HG03045 (cell line): Measurements from ENCODE around the gene TACC2.
"Not testable (repeated sequence)": the region's sequence is repeated elsewhere in the genome, so short reads cannot be mapped to it uniquely, and the experiment has no call there.

Experiments
- ATAC-seq: cut with Tn5 transposase; IDR thresholded peaks from one replicate; pipeline ENCODE4 v1.9.1; 2021; ENCODE audit warnings: mild to moderate bottlenecking, moderate library complexity; ENCODE audit not compliant: unreplicated experiment

Gene TACC2

GRCh38 chr10:122023257-122023656 is 34.3 kb downstream of the TACC2 start:
- ATAC-seq, result not testable (repeated sequence)

- ATAC-seq, result no peak
Measured at GRCh38 chr10:122029499-122030199, 40.7 kb downstream of the TACC2 start.

GRCh38 chr10:122030200-122030552 is 41.2 kb downstream of the TACC2 start:
- no peak for ATAC-seq

- no peak for ATAC-seq
Measured at GRCh38 chr10:122033224-122033926, 44.4 kb downstream of the TACC2 start.

GRCh38 chr10:122034149-122034756 is 45.3 kb downstream of the TACC2 start:
- no peak for ATAC-seq

DNA sequence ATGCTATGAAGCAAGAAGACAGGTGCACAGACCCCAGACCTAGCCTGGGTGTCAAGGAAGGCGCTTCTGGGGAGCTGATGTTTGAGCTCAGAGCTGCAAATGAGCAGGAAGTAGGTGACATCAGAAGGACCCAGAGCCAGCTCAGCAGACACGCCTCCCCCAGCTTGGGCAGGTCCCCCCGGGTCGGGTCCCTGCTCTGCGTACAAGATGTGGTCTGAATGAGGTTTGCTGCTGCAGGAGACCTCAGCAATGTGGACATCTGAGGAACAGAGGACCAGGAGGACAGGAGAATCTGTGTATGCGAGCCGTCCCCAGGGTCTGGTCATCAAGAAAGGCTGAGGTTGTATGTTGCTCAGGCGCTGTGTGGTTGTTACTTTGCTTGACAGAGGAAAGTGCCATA is 51.8 kb downstream of the TACC2 start:
- no peak for ATAC-seq

GRCh38 chr10:122042836-122043235 is 53.9 kb downstream of the TACC2 start:
- ATAC-seq, result no peak

DNA sequence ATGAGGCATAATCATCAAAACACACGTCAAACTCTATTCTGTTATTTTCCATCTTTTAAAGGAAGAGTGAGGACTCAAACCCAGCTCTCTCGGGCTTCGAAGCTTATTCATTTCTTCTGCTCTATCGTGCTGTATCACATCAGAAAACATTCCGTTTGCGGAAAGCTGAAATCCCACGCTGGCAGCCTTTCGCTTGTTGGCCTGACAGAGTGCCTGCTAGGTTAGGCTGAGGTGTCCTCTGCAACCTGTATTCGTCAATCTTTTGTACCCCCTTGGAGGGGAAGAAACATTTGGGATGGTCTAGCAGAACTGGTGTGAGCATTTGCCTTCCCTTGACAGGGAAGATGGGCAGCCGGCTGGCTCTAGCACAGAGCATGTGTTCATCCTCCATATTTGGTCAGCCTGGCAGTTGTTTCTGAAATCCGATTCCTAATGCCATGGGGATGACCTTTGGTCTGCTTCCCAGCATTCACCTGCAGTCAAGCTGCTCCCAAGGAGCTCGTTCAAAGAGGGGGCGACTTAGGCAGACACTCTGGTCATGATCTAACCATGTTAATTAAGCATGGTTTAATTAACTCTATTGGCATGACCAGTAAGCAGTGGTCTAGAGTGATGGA is 55.2 kb downstream of the TACC2 start:
- no peak for ATAC-seq

- ATAC-seq, result no peak
Measured at GRCh38 chr10:122044713-122045112, 55.8 kb downstream of the TACC2 start.

- ATAC-seq, result no peak
Measured at GRCh38 chr10:122045212-122045611, 56.2 kb downstream of the TACC2 start.

GRCh38 chr10:122047560-122047959 is 58.6 kb downstream of the TACC2 start:
- ATAC-seq, result no peak

GRCh38 chr10:122049076-122049475 is 60.1 kb downstream of the TACC2 start:
- no peak for ATAC-seq

- no peak for ATAC-seq
Measured at GRCh38 chr10:122050311-122050710, 61.3 kb downstream of the TACC2 start.

DNA sequence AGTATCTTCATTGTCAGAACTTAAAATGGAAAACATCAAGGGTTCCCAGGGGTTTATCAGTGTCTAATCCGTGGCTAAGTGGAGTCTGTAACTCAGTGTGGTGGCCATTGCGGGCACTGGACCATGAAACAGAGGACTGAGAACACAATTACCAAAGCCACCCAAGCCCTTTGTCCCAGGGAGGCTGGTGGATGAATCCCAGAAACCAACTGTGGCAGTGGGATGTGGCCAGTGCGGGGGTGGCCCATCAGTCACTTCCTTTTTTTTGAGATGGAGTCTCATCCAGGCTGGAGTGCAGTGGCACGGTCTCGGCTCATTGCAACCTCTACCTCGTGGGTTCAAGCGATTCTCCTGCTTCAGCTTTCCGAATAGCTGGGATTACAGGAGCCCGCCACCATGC is 61.8 kb downstream of the TACC2 start:
- ATAC-seq, result no peak

DNA sequence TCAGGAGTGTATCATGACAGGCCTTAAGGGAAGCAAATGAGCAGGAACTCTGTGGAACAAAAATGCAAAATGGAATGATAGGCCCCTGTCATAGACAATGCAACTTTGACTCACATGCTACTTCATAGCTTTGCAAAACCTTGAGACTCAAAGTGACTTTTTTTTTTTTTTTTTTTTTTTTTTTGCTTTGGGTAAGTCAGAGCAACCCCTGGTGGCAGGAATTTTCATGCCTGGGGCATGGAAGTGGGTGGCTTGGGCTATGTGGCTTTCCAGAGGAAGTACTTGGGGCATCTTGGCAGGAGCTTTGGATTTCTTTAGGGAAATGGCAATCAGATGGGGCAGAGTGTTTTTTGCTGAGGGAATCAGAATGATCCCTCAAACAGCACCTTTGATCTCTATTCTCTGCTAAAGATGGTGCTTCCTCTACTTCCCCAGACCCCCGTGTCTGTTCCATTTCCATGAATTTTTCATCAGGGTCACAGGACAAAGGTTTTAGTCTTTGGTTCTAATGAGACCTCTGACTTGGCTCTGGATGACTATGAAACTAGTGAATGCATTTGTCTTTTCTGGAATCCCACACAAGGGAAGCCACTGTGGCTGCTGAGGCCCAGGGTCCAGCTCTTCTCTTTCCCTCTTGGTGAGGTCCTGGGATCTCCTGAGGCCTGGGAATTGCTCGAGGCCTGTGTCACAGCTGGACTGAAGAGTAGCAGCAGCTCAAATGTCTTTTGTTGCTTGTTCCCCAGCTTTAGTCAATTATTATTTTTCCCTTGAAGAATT is 62.8 kb downstream of the TACC2 start:
- no peak for ATAC-seq

DNA sequence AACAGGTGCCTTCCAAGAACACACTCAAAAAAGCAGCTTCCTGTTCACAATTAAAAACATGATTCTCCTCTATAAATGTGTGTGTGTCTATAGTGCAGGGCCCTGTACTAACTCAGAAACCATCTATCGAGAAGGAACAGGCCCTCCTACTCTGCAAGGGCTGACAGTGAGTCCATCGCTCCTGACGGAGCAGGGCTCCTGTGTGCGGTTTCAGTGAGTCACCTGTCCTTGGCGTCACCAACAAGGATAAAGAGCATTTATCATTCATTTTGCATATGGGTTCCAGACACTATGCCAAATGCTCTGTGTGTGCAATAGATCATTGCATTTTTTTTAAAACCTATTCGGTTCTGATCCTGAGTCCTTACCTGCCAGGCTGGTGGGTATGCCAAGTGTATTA is 63.7 kb downstream of the TACC2 start:
- no peak for ATAC-seq

- no peak for ATAC-seq
Measured at GRCh38 chr10:122053314-122053713, 64.4 kb downstream of the TACC2 start.

DNA sequence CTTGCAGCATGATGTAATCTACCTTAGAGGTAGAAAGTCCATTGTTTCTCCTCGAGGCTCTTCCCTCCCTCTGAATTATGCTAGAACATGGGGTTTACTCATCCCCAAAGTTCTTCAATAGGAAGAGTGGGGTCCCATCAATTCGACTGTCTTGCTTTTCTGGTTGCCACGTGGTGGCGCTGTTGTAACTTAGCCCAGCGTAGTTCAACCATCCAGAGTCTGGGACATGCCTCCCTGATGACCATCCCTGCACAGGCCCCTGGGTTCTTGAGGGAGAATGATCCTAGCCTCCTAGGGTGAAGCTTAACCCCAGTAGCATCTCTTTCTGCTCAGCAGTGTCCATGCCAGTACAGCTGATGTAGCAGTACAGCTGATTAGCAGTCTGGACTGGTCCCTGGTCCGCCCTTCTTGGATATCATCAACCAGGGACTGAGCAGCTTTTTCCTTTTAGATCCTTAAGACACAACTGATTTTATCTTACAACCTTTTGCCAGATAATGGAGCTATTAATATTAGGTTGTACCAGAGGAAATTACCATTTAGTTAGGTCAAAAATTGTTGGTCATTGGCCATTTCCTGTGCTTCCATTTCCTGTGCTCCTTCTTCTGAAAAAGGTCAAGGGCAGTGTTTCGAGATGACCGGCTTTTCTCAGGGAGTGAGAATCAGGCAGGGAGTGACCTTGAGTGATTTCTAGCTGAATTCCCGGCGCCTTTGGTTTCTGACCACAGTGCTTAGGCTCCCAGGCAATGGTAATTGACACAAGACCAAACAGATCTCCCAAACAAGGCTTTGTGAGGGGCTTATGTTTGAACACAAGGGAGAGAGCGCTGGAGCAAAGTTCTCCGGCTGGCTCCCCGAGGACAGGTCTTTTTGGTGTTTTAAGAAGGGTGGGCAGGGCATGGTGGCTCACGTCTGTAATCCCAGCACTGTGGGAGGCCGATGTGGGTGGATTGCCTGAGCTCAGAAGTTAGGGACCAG is 65.4 kb downstream of the TACC2 start:
- no peak for ATAC-seq

- ATAC-seq, result no peak
Measured at GRCh38 chr10:122055252-122055651, 66.3 kb downstream of the TACC2 start.
